Naive thymus-derived CD8-positive, alpha-beta T cell (primary cell): ENCODE results near the gene TM9SF2. TPM values are rescaled to one million over a fixed set of nuclear protein-coding genes. Genes with fewer than 3 reads are reported as not detected.
"Not testable (repeated sequence)": the region's sequence is repeated elsewhere in the genome, so short reads cannot be mapped to it uniquely, and the experiment has no call there.

Experiments
- ATAC-seq, 2 donors: fragments of 150-1000 bp; cut with Tn5 transposase in 1 of 2; sonication (Bioruptor Pico), chemical (Tn5 transposase) in 1 of 2; 1 replicate in 1 of 2; 2 replicates in 1 of 2; pipeline ENCODE4 v1.10.0; 2021; ENCODE audit warnings: mild to moderate bottlenecking in 2 of 2, moderate library complexity in 2 of 2
- POLR2A ChIA-PET: fragments of 350-600 bp; sonication (Branson Sonifier 250); formaldehyde crosslinking; loops from one replicate; lab custom pipeline; 2021; ENCODE audit warnings: antibody characterized with exemption; lab: Charles Lee
- DNase-seq, 10 donors: peaks; one replicate each; pipeline versions ENCODE4 v3.0.0 to v3.0.0-alpha.2; 2020 to 2022
- H3K27ac Mint-ChIP-seq, 10 donors: one replicate each; pipeline ENCODE4 v1.8.0; 2020 to 2022; ENCODE audit warnings: mild to moderate bottlenecking in 10 of 10, mixed read lengths in 10 of 10, moderate library complexity in 4 of 10, inconsistent platforms in 1 of 10
- H3K27me3 Mint-ChIP-seq, 5 donors: one replicate each; pipeline ENCODE4 v1.8.0; 2021 to 2022; ENCODE audit warnings: mixed read lengths in 5 of 5
- H3K36me3 Mint-ChIP-seq, 3 donors: one replicate each; pipeline ENCODE4 v1.8.0; 2020 to 2022; ENCODE audit warnings: mixed read lengths in 3 of 3, mild to moderate bottlenecking in 2 of 3, inconsistent platforms in 1 of 3
- H3K4me1 Mint-ChIP-seq, 4 donors: one replicate each; pipeline ENCODE4 v1.8.0; 2021 to 2022; ENCODE audit warnings: mixed read lengths in 4 of 4
- H3K4me3 Mint-ChIP-seq, 10 donors: one replicate each; pipeline ENCODE4 v1.8.0; 2020 to 2022; ENCODE audit warnings: mild to moderate bottlenecking in 10 of 10, mixed read lengths in 10 of 10, moderate library complexity in 6 of 10, inconsistent platforms in 1 of 10
- H3K9me3 Mint-ChIP-seq, 9 donors: one replicate each; pipeline ENCODE4 v1.8.0; 2020 to 2022; ENCODE audit warnings: mixed read lengths in 9 of 9, mild to moderate bottlenecking in 3 of 9, inconsistent platforms in 1 of 9, moderate library complexity in 1 of 9
- polyA plus RNA-seq, 3 donors: library from polyadenylated mRNA; unstranded; fragments of 300-500 nt; fragmentation: Illumina TruSeq; gene quantifications; one replicate each; pipeline ENCODE4 v1.2.3, GENCODE V29; 2021
- total RNA-seq, 8 experiments: library from RNA in 2 of 8; stranded (reverse) in 2 of 8; gene quantifications; one replicate each; pipeline ENCODE4 v1.2.3 and lab custom pipeline; 2021 to 2026

The TM9SF2 gene
- total and polyA plus RNA-seq, 5 experiments from 2014 or later, result 41.5 to 57.4 (median 50.2) TPM

- H3K27me3 Mint-ChIP-seq, result peaks cover 0 to 28% (median 8%) of the 10 kb centered on the region in 5 donors
- POLR2A ChIA-PET, result no interaction called here
These were observed 29.8 kb upstream of the TM9SF2 start for GRCh38 chr13:99471221-99472121.

GRCh38 chr13:99472122-99472440 is 29.2 kb upstream of the TM9SF2 start:
- Mint-ChIP-seq H3K27ac (no peak overlapping the region), H3K9me3 (no peaks in the 10 kb centered on the region), H3K36me3 (peaks cover 0 to 2% (median 0%) of the 10 kb centered on the region in 3 donors), H3K4me1 (peaks cover 0 to 6% (median 3%) of the 10 kb centered on the region in 4 donors), H3K27me3 (peaks cover 0 to 28% (median 8%) of the 10 kb centered on the region in 5 donors), H3K4me3 (no peak overlapping the region)
- DNase-seq, result no peak
- POLR2A ChIA-PET, result interaction anchor here (0.6 kb wide), 1 partner anchor 272 kb away, joined by 3 read pairs; the partner anchor contains the start of gene UBAC2
- ATAC-seq, result no peak

More at GRCh38 chr13:99471221-99472121, 29.8 kb upstream of the TM9SF2 start:
- Mint-ChIP-seq H3K4me3 (no peak overlapping the region), H3K36me3 (peaks cover 0 to 2% (median 0%) of the 10 kb centered on the region in 3 donors), H3K4me1 (peaks cover 0 to 6% (median 2%) of the 10 kb centered on the region in 4 donors), H3K27ac (peak overlapping the region in 1 of 10 donors; percentile 76), H3K9me3 (no peaks in the 10 kb centered on the region)
- ATAC-seq (no peak), DNase-seq (no peak)

- POLR2A ChIA-PET, result interaction anchor here (1.0 kb wide), 1 partner anchor 8 kb away, joined by 4 read pairs; no protein-coding TSS in a partner anchor
- H3K4me3 Mint-ChIP-seq, result no peak overlapping the region
- no peak overlapping the region for H3K27ac Mint-ChIP-seq
- ATAC-seq, result no peak
- no peak for DNase-seq
- no peaks in the 10 kb centered on the region for H3K9me3 Mint-ChIP-seq
- peaks cover 0 to 28% (median 8%) of the 10 kb centered on the region in 5 donors for H3K27me3 Mint-ChIP-seq
- peaks cover 0 to 2% (median 0%) of the 10 kb centered on the region in 3 donors for H3K36me3 Mint-ChIP-seq
- peaks cover 0 to 6% (median 3%) of the 10 kb centered on the region in 4 donors for H3K4me1 Mint-ChIP-seq
These were observed 27.8 kb upstream of the TM9SF2 start for GRCh38 chr13:99473515-99473914.

- no peak overlapping the region for H3K4me3 Mint-ChIP-seq
- POLR2A ChIA-PET, result interaction anchor here (0.6 to 1.1 kb wide), 2 partner anchors 10 to 25 kb away, joined by 3 read pairs; no protein-coding TSS in a partner anchor
- no peak for DNase-seq
- no peaks in the 10 kb centered on the region for H3K9me3 Mint-ChIP-seq
- peaks cover 0 to 2% (median under 1%) of the 10 kb centered on the region in 4 donors for H3K4me1 Mint-ChIP-seq
- no peaks in the 10 kb centered on the region for H3K36me3 Mint-ChIP-seq
- peaks cover 0 to 8% (median 0%) of the 10 kb centered on the region in 5 donors for H3K27me3 Mint-ChIP-seq
- H3K27ac Mint-ChIP-seq, result no peak overlapping the region
- no peak for ATAC-seq
These were observed 24.6 kb upstream of the TM9SF2 start for GRCh38 chr13:99476648-99477047.

- Mint-ChIP-seq H3K4me1 (peaks cover 0 to 2% (median under 1%) of the 10 kb centered on the region in 4 donors), H3K36me3 (no peaks in the 10 kb centered on the region), H3K9me3 (no peaks in the 10 kb centered on the region), H3K27ac (no peak overlapping the region), H3K4me3 (no peak overlapping the region), H3K27me3 (no peaks in the 10 kb centered on the region)
- POLR2A ChIA-PET, result no interaction called here
- ATAC-seq (no peak), DNase-seq (no peak)
These were observed 23.8 kb upstream of the TM9SF2 start for GRCh38 chr13:99477493-99477892.

- Mint-ChIP-seq H3K4me1 (peaks cover 6 to 12% (median 12%) of the 10 kb centered on the region in 4 donors), H3K36me3 (peaks cover 2 to 4% (median 4%) of the 10 kb centered on the region in 3 donors), H3K27me3 (no peaks in the 10 kb centered on the region), H3K27ac (no peak overlapping the region), H3K9me3 (peaks cover 0 to 4% (median 0%) of the 10 kb centered on the region in 9 donors), H3K4me3 (no peak overlapping the region)
- ATAC-seq (no peak), DNase-seq (no peak)
- POLR2A ChIA-PET, result no interaction called here
These were observed 19.9 kb upstream of the TM9SF2 start for GRCh38 chr13:99481366-99481765.

- no peaks in the 10 kb centered on the region for H3K27me3 Mint-ChIP-seq
- POLR2A ChIA-PET, result no interaction called here
These were observed 16.8 kb upstream of the TM9SF2 start for GRCh38 chr13:99484473-99484872.

GRCh38 chr13:99486996-99487395 is 14.3 kb upstream of the TM9SF2 start:
- no peaks in the 10 kb centered on the region for H3K27me3 Mint-ChIP-seq
- H3K27ac Mint-ChIP-seq, result no peak overlapping the region
- no peak for DNase-seq
- peaks cover 4 to 12% (median 11%) of the 10 kb centered on the region in 4 donors for H3K4me1 Mint-ChIP-seq
- no peak overlapping the region for H3K4me3 Mint-ChIP-seq
- peaks cover 0 to 12% (median 5%) of the 10 kb centered on the region in 9 donors for H3K9me3 Mint-ChIP-seq
- peaks cover 19 to 33% (median 20%) of the 10 kb centered on the region in 3 donors for H3K36me3 Mint-ChIP-seq
- ATAC-seq, result no peak
- POLR2A ChIA-PET, result no interaction called here

More at GRCh38 chr13:99484473-99484872, 16.8 kb upstream of the TM9SF2 start:
- DNase-seq (peak in 1 of 10 donors; percentile 11), ATAC-seq (peak; percentile 30 to 45)
- peaks cover 5 to 12% (median 11%) of the 10 kb centered on the region in 4 donors for H3K4me1 Mint-ChIP-seq
- H3K9me3 Mint-ChIP-seq, result peaks cover 0 to 9% (median 5%) of the 10 kb centered on the region in 9 donors
- peaks cover 14 to 25% (median 20%) of the 10 kb centered on the region in 3 donors for H3K36me3 Mint-ChIP-seq
- H3K4me3 Mint-ChIP-seq, result peak overlapping the region in 1 of 10 donors; percentile 15
- H3K27ac Mint-ChIP-seq, result peak overlapping the region in 5 of 10 donors; percentile 5 to 56 (median 29)

GRCh38 chr13:99489028-99489427 is 12.2 kb upstream of the TM9SF2 start:
- H3K4me3 Mint-ChIP-seq, result no peak overlapping the region
- no peaks in the 10 kb centered on the region for H3K27me3 Mint-ChIP-seq
- H3K4me1 Mint-ChIP-seq, result peaks cover 7 to 14% (median 13%) of the 10 kb centered on the region in 4 donors
- POLR2A ChIA-PET, result no interaction called here
- no peak overlapping the region for H3K27ac Mint-ChIP-seq
- ATAC-seq (no peak), DNase-seq (no peak)
- peaks cover 28 to 50% (median 31%) of the 10 kb centered on the region in 3 donors for H3K36me3 Mint-ChIP-seq
- peaks cover 0 to 13% (median 9%) of the 10 kb centered on the region in 9 donors for H3K9me3 Mint-ChIP-seq

- Mint-ChIP-seq H3K27ac (peak overlapping the region in 2 of 10 donors; percentile 15 to 43), H3K36me3 (peaks cover 20 to 42% (median 26%) of the 10 kb centered on the region in 3 donors)
These were observed 9.5 kb upstream of the TM9SF2 start for GRCh38 chr13:99491750-99492149.

GRCh38 chr13:99495466-99496183 is 5.6 kb upstream of the TM9SF2 start:
- peaks cover 27 to 63% (median 59%) of the 10 kb centered on the region in 4 donors for H3K4me1 Mint-ChIP-seq
- H3K9me3 Mint-ChIP-seq, result peaks cover 0 to 10% (median 2%) of the 10 kb centered on the region in 9 donors
- peak overlapping the region; percentile 78 to 98 (median 94) for H3K4me3 Mint-ChIP-seq
- DNase-seq, result no peak
- POLR2A ChIA-PET, result interaction anchor here (1.2 to 1.4 kb wide), 2 partner anchors 9 to 60 kb away, joined by 3 read pairs; no protein-coding TSS in a partner anchor
- no peaks in the 10 kb centered on the region for H3K27me3 Mint-ChIP-seq
- H3K27ac Mint-ChIP-seq, result peak overlapping the region; percentile 95 to 99 (median 97)
- H3K36me3 Mint-ChIP-seq, result peaks cover 8 to 25% (median 17%) of the 10 kb centered on the region in 3 donors
- ATAC-seq, result no peak

More at GRCh38 chr13:99491750-99492149, 9.5 kb upstream of the TM9SF2 start:
- DNase-seq, H3K27me3 Mint-ChIP-seq, ATAC-seq, H3K4me3 Mint-ChIP-seq, POLR2A ChIA-PET: not testable (repeated sequence)
- peaks cover 0 to 13% (median 5%) of the 10 kb centered on the region in 9 donors for H3K9me3 Mint-ChIP-seq
- H3K4me1 Mint-ChIP-seq, result peaks cover 13 to 31% (median 27%) of the 10 kb centered on the region in 4 donors
